GM18870 (cell line): ENCODE results near the gene FKBP6.
"Not testable (repeated sequence)": the region's sequence is repeated elsewhere in the genome, so short reads cannot be mapped to it uniquely, and the experiment has no call there.

ENCODE experiments used
- ATAC-seq: cut with Tn5 transposase; IDR thresholded peaks from one replicate; pipeline ENCODE4 v1.9.1; 2021; ENCODE audit warnings: moderate library complexity; ENCODE audit not compliant: unreplicated experiment

Gene FKBP6

DNA sequence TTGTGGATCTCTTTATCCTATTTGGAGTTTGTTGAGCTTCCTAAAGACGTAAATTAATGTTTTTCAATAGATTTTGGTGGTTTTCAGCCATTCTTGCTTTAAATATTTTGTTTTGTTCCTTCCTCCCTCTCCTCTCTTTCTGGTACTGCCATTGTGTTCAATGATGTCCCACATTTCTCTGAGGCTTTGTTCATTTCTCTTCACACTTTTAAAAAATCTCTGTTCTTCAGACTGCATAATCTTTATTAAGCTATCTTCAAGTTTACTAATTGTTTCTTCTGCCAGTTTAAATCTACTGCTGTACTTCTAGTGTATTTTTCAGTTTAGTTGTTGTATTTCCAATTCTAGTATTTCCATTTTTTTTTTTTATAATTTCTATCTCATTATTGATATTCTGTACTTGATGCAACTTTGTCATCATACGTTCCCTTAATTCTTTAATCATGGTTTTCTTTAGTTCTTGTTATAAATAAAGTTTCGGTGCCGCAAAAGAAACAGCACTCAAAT, 60.0 kb downstream of the FKBP6 start:
- ATAC-seq, result no peak

DNA sequence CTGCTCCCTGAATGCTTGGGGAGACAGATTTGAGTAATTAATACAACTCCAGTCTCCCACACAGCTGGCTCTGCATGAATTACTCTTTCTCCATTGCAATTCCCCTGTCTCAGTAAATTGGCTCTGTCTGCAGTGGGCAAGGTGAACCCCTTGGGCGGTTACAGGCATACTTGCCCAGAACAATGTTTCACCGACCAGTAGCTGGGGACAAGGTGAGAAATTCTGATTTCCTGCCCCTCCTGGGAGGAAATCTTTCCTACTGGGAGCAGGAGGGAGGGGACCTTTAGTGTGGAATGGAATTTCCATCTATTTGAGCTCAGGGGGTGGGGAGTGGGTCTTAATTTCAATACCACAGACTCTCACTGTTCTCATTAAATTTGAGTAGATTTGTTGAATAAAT, 63.4 kb downstream of the FKBP6 start:
- no peak for ATAC-seq

DNA sequence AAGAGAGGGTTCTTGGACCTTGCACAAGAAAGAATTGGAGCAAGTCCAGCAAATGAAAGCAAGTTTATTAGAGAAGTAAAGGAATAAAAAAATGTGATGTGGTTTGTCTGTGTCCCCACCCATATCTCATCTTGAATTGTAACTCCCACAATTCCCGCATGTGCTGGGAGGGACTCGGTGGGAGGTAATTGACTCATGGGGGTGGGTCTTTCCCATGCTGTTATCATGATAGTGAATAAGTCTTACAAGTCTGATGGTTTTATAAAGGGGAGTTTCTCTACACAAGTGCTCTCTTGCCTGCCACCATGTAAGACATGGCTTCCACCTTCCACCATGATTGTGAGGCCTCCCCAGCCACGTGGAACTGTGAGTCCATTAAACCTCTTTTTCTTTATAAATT, 66.5 kb downstream of the FKBP6 start:
- no peak for ATAC-seq

DNA sequence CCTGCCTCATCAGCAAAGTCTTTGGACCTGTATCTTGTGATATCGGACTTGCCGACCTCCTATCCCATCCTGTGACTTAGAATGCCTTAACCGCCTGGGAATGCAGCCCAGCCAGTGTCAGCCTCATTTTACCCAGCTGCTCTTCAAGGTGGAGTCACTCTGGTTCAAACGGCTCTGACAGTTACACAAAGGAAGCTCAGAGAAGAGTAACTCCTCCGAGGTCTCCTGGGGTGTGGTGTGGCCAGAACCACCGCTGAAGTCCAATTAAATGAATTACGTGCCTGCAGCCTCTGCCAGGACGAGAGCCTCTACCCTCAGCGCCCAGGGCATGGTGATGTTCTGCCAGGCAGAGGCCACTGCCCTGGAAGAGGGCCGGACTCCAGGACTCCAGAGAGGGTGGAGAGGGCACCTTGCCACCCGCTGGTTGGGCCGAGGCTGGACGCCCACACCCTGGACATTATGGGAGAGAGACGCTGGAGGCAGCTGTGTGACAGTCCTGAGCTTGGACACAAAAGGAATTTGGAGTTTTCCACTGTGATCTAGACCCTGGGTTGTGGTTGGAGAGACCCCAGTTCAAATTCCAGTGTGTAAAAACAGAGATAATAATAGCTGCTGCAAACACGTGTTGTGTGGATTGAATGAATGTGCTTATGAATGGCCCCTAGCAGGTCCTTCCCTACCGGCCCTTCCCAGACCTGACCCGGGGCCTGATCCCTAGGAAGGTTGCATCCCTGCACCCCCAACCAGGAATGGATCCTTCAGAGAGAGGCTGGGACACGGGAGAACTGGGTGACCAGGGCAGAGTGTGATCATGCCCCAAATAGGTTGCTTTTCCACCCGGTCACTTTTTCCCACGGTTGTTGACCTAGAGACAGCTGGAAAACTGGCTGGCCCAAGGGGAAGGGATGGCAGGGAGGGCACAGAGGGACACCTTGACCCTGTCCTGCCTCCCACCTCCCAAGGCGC, 67.9 kb downstream of the FKBP6 start:
- ATAC-seq, result no peak

DNA sequence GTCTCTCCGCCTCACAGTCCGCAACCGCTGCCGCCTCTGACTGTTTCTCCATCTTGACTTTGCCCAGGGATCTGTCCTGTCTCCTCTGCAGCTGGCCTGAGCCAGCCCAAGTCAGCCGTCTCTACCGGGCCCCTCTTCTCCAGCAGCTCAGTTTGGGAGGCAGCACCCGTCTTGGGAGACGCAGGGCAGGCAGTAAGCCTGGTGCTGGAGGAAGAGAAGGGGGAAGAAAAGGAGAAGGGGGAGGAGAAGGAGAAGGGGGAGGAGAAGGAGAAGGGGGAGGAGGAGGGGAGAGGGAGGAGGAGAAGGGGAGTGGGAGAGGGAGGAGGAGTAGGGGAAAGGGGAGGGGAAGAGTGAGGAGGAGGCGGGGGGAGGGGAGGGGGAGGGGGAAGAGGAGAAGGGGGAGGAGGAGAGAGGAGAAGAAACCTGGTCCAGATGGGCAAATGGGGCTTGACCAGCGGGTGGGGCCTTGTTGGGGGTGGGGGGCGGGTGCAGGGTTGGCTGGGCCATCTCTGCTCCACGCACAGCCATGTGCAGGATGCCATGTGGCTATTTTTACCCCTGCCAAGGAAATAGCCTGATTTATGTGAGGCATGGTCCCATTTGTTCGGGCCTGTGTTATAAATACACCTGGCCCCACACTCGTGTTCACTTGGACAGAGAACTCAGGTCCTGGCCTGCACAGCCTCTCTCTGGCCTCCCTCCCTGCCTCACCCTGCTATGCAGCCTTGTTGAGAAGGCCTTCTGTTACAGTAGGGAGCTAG, 69.7 kb downstream of the FKBP6 start:
- ATAC-seq, result no peak

DNA sequence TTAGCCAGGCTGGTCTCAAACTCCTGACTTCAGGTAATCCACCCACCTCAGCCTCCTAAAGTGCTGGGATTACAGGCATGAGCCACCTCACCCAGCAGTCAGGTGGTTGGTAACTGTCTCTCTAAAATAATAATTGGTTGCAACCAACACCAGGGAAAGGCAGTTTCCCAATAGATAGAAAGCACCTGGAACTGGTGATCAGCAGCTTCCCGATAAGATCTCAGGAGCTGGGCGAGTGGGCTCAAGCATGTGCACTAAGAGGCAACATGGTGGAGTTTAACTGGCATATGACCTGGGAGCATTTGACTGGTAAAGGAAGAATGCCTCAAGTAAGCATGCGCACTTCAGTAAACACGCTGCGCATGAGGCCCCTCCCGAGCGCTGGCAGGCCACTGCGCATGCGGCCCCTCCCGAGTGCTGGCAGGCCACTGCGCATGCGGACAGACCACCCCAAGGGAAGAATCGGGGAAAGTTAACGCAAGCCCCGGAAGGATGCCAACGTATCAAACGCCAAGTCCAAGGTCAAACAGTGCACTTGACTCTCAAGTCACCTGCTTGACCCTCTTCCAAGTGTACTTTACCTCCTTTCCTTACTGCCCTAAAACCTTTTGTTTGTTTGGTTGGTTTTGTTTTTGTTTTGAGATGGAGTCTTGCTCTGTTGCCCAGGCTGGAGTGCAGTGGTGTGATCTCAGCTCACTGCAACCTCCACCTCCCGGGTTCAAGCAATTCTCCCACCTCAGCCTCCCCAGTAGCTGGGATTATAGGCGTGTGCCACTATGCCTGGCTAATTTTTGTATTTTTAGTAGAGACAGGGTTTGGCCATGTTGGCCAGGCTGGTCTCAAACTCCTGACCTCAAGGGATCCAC, 71.5 kb downstream of the FKBP6 start:
- ATAC-seq, result not testable (repeated sequence)

DNA sequence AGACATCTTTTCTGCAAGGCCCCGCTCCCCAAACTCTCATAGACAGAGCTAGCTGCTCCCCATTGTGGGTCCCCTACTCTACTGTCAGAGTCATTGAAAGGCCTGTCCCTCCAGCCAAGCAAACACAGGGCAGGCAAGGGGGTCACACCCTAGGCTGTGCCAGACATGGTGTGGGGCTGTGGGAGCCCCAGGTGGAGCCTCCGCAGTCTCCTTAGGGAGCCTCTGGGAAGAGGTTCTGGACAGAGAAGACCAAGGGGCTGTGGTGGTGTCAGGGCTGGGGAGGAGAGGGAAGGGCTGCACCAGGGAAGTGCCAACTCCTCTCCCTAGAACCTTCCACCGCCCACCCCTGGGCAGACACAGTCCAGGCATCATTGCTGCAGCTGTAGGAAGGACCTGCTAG, 76.9 kb downstream of the FKBP6 start:
- ATAC-seq, result not testable (repeated sequence)
